Tibial artery (tissue), 4 donors: Measurements from ENCODE around the gene DHRS3.
A peak's percentile ranks its signal among the peaks of the same experiment; 100 is the strongest.

Experiments used
- DNase-seq, 2 donors: peaks; one replicate each; pipeline ENCODE4 v3.0.0-alpha.2; 2019
- H3K27ac ChIP-seq, 2 donors: fragments of 200-600 bp; sonication (generic) in 1 of 2; 1 replicate in 1 of 2; 2 replicates in 1 of 2; pipeline ENCODE4 v1.5.1; 2018 to 2019; ENCODE audit warnings: mild to moderate bottlenecking in 1 of 2
- H3K27me3 ChIP-seq, 2 donors: fragments of 200-600 bp; sonication (generic) in 1 of 2; one replicate each; pipeline versions ENCODE4 v1.5.1 to v1.6.0; 2016 to 2019
- H3K36me3 ChIP-seq, 3 donors: fragments of 200-600 bp; sonication (generic) in 2 of 3; one replicate each; pipeline ENCODE4 v1.5.1; 2016 to 2019; ENCODE audit warnings: mild to moderate bottlenecking in 2 of 3
- H3K4me1 ChIP-seq, 4 donors: fragments of 200-600 bp; sonication (generic) in 2 of 4; 1 replicate in 3 of 4; 2 replicates in 1 of 4; pipeline ENCODE4 v1.5.1; 2016 to 2019
- H3K4me3 ChIP-seq, 2 donors: fragments of 200-600 bp; sonication (generic) in 1 of 2; 1 replicate in 1 of 2; 2 replicates in 1 of 2; pipeline ENCODE4 v1.5.1; 2018 to 2019; ENCODE audit warnings: mild to moderate bottlenecking in 2 of 2
- H3K9me3 ChIP-seq, 3 donors: fragments of 200-600 bp; sonication (generic) in 1 of 3; one replicate each; pipeline ENCODE4 v1.5.1; 2016 to 2019
- intact Hi-C: fragments of 100-400 bp; cut with DNase I; formaldehyde crosslinking; loops from one replicate; pipeline ENCODE4 v1.15.0; 2023; ENCODE audit warnings: low total_unique reads
- TF ChIP-seq, protein P1 (sequence below), 2 experiments: fragments of 200-600 bp in 1 of 2; fragments of 450-650 bp in 1 of 2; IDR thresholded peaks; one replicate each; pipeline ENCODE4 v1.5.1; 2017 to 2019; ENCODE audit warnings: antibody characterized with exemption in 2 of 2, mild to moderate bottlenecking in 1 of 2, moderate library complexity in 1 of 2

DHRS3 gene

DNA sequence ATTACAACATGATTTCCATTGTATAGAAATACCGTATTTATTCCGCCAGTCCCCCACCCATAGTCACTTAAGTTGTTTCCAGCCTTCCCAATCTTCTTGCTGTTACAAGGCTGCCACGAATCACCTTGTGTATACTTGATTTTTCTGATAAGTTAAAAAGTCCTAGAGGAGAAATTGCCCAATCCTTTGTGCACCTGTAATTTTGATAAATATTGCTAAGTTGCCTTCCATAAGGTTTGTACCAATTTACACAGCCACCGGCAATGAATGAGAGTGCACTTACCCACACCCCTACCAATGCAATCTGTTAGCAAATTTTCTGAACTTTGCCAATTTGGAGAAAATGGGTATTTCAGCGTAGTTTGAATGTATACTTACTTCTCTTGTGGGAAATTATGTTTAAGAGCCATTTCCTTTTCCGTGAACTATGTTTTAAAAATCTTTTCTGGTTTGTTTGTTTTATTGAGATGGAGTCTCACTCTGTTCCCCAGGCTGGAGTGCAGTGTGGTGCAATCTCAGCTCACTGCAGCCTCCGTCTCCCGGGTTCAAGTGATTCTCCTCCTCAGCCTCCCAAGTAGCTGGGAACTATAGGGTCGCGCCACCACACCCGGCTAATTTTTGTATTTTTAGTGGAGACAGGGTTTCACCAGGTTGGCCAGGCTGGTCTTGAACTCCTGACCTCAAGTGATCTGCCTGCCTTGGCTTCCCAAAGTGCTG is 87.4 kb downstream of the DHRS3 start:
- intact Hi-C loops, result no loop called here
- Histone ChIP-seq H3K4me3 (no peak overlapping the region), H3K9me3 (no peaks in the 10 kb centered on the region), H3K4me1 (peaks cover 0 to 17% (median 9%) of the 10 kb centered on the region in 4 donors), H3K27ac (no peak overlapping the region), H3K27me3 (no peaks in the 10 kb centered on the region), H3K36me3 (no peaks in the 10 kb centered on the region)
- DNase-seq, result peak in 1 of 2 donors; percentile 29
- TF ChIP-seq, protein P1, sequence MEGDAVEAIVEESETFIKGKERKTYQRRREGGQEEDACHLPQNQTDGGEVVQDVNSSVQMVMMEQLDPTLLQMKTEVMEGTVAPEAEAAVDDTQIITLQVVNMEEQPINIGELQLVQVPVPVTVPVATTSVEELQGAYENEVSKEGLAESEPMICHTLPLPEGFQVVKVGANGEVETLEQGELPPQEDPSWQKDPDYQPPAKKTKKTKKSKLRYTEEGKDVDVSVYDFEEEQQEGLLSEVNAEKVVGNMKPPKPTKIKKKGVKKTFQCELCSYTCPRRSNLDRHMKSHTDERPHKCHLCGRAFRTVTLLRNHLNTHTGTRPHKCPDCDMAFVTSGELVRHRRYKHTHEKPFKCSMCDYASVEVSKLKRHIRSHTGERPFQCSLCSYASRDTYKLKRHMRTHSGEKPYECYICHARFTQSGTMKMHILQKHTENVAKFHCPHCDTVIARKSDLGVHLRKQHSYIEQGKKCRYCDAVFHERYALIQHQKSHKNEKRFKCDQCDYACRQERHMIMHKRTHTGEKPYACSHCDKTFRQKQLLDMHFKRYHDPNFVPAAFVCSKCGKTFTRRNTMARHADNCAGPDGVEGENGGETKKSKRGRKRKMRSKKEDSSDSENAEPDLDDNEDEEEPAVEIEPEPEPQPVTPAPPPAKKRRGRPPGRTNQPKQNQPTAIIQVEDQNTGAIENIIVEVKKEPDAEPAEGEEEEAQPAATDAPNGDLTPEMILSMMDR (IDR thresholded peaks at IDR 0.05), result no peak

DNA sequence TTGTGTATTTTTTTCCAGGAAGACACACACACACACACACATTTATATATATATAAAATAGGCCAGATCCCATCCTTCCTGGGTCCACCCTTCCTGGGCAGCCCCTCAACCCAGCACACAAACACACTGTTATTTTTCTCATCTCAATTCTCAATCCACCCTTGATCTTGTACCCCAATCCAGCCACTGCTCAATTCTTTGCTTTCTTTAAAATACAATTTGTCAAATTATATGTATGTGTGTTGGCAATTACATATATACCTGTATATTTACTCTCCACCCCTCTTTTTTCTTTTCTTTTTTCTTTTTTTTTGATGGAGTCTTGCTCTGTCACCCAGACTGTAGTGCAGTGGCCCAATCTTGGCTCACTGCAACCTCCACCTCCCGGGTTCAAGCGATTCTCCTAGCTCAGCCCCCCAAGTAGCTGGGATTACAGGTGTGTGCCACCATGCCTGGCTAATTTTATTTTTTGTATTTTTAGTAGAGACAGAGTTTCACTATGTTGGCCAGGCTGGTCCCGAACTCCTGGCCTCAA is 88.3 kb downstream of the DHRS3 start:
- Histone ChIP-seq H3K36me3 (no peaks in the 10 kb centered on the region), H3K4me3 (no peak overlapping the region), H3K9me3 (no peaks in the 10 kb centered on the region), H3K4me1 (peaks cover 0 to 24% (median 13%) of the 10 kb centered on the region in 4 donors), H3K27ac (no peak overlapping the region), H3K27me3 (no peaks in the 10 kb centered on the region)
- TF ChIP-seq, protein P1 (IDR thresholded peaks at IDR 0.05), result no peak
- intact Hi-C loops, result no loop called here
- DNase-seq, result peak in 1 of 2 donors; percentile 28

DNA sequence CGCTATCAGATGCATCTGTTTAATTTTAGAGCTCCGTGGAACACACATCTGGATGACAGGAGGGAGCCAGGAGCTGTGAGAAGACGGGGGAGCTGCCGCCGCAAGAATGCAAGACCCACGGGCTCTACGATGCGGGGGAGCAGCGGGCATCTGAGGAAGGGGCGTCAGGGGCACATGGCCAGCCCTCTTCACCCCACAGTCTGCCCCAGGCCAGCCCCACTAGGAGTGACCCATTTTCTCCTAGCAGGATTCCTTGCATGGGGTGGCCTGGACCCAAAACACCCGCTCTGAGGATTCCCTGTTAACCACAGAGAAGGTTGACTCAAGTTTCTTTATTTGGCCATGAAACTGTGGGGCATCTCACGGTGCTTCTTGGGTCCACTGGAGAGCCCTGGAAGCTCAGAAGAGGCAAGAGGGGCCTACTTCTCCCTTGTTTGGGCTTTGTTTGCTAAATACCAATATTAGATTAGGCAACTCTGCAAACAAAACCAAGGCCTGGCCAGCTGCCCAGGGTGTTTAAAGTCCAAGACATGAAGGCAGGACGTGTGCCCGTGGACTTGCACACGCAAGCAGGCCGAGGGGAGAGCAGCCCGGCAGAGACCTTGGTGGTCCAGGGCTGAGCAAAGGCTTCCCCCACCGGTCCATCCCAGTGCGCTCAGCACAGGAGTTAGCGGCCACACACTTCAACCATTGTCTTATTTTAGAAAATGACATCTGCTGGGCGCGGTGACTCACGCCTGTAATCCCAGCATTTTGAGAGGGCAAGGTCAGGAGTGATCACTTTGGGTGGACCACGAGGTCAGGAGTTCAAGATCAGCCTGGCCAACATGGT is 89.8 kb downstream of the DHRS3 start:
- Histone ChIP-seq H3K27me3 (no peaks in the 10 kb centered on the region), H3K4me1 (peaks cover 0 to 24% (median 13%) of the 10 kb centered on the region in 4 donors), H3K9me3 (no peaks in the 10 kb centered on the region), H3K4me3 (no peak overlapping the region), H3K27ac (peak overlapping the region; percentile 21 to 52), H3K36me3 (no peaks in the 10 kb centered on the region)
- TF ChIP-seq, protein P1 (IDR thresholded peaks at IDR 0.05), result no peak
- peak; percentile 90 to 91 for DNase-seq
- intact Hi-C loops, result no loop called here

DNA sequence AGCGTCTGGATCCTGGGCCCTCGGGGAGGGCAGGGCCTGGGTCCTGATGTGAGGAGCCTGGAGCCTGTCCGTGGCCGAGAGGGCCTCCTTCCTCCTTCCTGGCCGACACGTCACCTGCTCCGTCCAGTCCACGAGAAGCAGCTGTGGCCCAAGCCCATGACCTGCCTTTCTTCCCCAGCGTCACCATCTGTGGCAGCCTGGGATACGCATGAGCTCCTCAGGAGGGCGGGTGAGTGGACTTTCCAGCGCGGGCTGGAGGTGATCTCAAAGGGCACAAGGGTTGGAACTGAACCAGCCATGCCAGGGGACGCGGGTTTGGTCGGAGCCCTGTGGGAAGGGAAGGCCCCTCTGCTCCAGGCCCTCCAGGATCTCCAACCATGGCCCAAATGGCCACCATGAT is 90.4 kb downstream of the DHRS3 start:
- Histone ChIP-seq H3K27me3 (no peaks in the 10 kb centered on the region), H3K36me3 (no peaks in the 10 kb centered on the region), H3K4me3 (no peak overlapping the region), H3K4me1 (peaks cover 0 to 24% (median 13%) of the 10 kb centered on the region in 4 donors), H3K27ac (peak overlapping the region in 1 of 2 donors; percentile 52), H3K9me3 (no peaks in the 10 kb centered on the region)
- peak; percentile 19 to 65 for DNase-seq
- intact Hi-C loops, result no loop called here
- TF ChIP-seq, protein P1 (IDR thresholded peaks at IDR 0.05), result no peak

DNA sequence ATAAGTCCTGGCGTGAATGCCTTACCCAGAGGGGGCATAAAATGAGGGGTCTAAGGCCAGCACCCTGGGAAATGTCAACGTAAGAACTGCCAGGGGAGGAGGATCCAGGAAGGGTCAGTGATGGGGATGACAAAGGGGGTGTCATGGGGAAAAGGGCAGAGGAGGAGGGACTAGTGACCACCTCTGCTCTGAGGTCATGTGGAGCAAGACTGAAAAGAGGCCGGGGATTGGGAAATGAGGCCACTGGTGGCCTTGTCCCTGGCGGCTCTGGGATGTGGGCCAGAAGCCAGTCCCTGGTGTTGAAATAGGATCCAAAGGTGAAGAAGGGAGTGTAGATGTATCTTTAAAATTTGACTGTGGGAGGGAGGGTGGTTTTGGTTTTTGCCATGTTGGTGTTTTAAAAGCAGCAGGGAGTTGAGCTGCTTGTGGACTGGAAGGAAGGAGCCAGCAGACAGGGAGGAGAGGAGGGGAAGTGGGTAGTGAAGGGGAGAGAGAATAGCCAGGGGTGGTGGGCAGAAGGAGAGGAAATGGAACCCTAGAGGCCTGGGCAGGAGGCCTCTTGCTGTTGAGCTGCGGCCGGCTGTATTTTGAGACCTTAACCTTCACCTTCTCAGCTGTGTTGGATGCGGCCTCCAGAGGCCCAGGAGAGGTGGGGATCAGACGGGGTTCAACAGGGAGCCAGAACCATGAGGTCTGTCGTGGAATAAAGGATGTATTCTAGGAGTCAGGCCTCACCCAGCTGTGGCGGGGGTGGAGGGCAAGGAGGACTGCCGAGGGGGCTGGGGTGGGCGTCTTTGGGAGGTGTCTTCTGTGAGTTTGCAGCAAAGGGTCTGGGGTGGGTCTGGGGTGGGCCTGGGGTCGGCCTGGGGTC is 92.5 kb downstream of the DHRS3 start:
- Histone ChIP-seq H3K4me3 (no peak overlapping the region), H3K4me1 (peaks cover 0 to 24% (median 13%) of the 10 kb centered on the region in 4 donors), H3K9me3 (no peaks in the 10 kb centered on the region), H3K36me3 (no peaks in the 10 kb centered on the region), H3K27me3 (no peaks in the 10 kb centered on the region), H3K27ac (peak overlapping the region; percentile 18 to 36)
- TF ChIP-seq, protein P1 (IDR thresholded peaks at IDR 0.05), result no peak
- peak; percentile 81 to 88 for DNase-seq
- intact Hi-C loops, result no loop called here
